ENCODE data around the gene CSNK1G2.

DNA sequence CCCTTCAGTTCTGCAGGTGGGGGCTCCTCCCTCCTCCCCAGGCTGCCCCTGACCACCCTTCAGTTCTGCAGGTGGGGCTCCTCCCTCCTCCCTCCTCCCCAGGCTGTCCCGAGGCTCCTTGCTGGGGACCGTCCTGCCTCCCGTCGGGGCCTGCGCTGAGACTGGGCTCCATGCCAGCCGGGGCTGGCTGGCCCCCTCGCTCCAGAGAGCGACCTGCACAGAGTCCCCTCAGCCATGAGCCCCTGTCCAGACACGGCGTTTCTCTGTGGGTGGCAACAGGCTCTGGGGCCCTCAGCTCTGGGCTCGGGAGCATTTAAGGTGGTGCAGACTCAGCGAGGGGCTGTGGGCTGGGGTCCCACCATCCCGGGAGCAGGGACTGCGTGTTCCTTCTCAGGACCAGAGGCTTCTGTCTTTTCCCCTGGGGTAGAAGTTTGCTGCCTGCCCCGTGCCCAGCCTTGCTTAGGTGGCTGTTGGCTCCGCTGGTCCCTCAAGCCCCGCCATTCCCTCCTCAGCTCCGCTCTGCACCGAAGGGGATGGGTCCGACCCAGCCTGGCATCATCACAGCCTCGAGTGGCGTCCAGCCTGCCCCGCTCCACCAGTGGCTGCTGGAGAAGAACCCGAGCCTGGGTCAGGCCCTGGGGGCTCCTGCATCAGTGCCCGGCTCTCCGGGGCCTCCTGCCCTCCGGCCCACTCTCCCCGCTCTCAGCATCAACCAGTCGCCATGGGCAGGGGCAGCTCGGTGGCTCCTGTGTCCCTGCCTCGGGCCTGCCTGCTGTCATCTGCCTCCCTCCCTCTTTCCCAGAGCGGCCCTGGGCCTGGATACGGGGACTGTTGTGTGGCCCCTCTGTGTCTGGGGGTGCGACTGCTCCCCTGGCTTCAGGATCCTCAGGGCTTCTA, 27.6 kb downstream of the CSNK1G2 start:
- TF ChIP-seq, protein P1, sequence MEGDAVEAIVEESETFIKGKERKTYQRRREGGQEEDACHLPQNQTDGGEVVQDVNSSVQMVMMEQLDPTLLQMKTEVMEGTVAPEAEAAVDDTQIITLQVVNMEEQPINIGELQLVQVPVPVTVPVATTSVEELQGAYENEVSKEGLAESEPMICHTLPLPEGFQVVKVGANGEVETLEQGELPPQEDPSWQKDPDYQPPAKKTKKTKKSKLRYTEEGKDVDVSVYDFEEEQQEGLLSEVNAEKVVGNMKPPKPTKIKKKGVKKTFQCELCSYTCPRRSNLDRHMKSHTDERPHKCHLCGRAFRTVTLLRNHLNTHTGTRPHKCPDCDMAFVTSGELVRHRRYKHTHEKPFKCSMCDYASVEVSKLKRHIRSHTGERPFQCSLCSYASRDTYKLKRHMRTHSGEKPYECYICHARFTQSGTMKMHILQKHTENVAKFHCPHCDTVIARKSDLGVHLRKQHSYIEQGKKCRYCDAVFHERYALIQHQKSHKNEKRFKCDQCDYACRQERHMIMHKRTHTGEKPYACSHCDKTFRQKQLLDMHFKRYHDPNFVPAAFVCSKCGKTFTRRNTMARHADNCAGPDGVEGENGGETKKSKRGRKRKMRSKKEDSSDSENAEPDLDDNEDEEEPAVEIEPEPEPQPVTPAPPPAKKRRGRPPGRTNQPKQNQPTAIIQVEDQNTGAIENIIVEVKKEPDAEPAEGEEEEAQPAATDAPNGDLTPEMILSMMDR (IDR thresholded peaks at IDR 0.05): no peak
- TF ChIP-seq POLR2A (IDR thresholded peaks at IDR 0.05) (no peak), EP300 (IDR thresholded peaks at IDR 0.05) (no peak), POLR2AphosphoS5 (IDR thresholded peaks at IDR 0.05) (no peak)
